GM23338 (cell line): ENCODE data around the gene SORBS2. TPM values are rescaled to one million over a fixed set of nuclear protein-coding genes. Genes with fewer than 3 reads are reported as not detected.

Experiments
- ATAC-seq: fragments of 200-7000 bp; cut with Tn5 transposase; 3 replicates; pipeline ENCODE4 v1.9.1; 2020
- DNase-seq: peaks from one replicate; pipeline ENCODE4 v3.0.0-alpha.2; 2015; ENCODE audit warnings: low spot score
- H2AFZ ChIP-seq: fragments of 200-600 bp; sonication (generic); 2 replicates; pipeline ENCODE4 v1.8.0; 2016; ENCODE audit warnings: antibody characterized with exemption, mild to moderate bottlenecking, moderate library complexity
- H3F3A ChIP-seq: fragments of 200-600 bp; sonication (generic); replicated peaks from 2 replicates; pipeline ENCODE4 v1.8.0; 2017; ENCODE audit warnings: antibody characterized with exemption, mixed run types, low read depth
- H3K27ac ChIP-seq: fragments of 200-600 bp; sonication (generic); 2 replicates; pipeline ENCODE4 v1.6.1; 2016; ENCODE audit warnings: low read depth
- H3K27me3 ChIP-seq: fragments of 200-600 bp; sonication (generic); 2 replicates; pipeline ENCODE4 v1.8.0; 2016; ENCODE audit warnings: mild to moderate bottlenecking, mixed run types, moderate library complexity; ENCODE audit not compliant: insufficient read depth
- H3K36me3 ChIP-seq: fragments of 200-600 bp; sonication (generic); 2 replicates; pipeline ENCODE4 v1.8.0; 2016; ENCODE audit warnings: mild to moderate bottlenecking; ENCODE audit not compliant: insufficient read depth
- H3K4me1 ChIP-seq: fragments of 200-600 bp; sonication (generic); 2 replicates; pipeline ENCODE4 v1.8.0; 2016; ENCODE audit warnings: mild to moderate bottlenecking, moderate library complexity; ENCODE audit not compliant: insufficient read depth
- H3K4me2 ChIP-seq: fragments of 200-600 bp; sonication (generic); 2 replicates; pipeline ENCODE4 v1.7.1; 2017; ENCODE audit warnings: mixed run types
- H3K4me3 ChIP-seq: fragments of 200-600 bp; sonication (generic); 2 replicates; pipeline ENCODE4 v1.6.1; 2016; ENCODE audit warnings: mixed run types
- H3K79me2 ChIP-seq: fragments of 200-600 bp; sonication (generic); replicated peaks from 2 replicates; pipeline ENCODE4 v1.8.0; 2017; ENCODE audit warnings: mild to moderate bottlenecking; ENCODE audit not compliant: insufficient read depth
- H3K9me2 ChIP-seq: fragments of 200-600 bp; sonication (generic); 2 replicates; pipeline ENCODE4 v1.8.0; 2017; ENCODE audit not compliant: insufficient read depth
- H4K20me1 ChIP-seq: fragments of 200-600 bp; sonication (generic); replicated peaks from 2 replicates; pipeline ENCODE4 v1.8.0; 2017; ENCODE audit warnings: mild to moderate bottlenecking; ENCODE audit not compliant: insufficient read depth
- H3K27ac Mint-ChIP-seq: 2 replicates; pipeline ENCODE4 v1.8.0; 2020; ENCODE audit warnings: inconsistent platforms, mild to moderate bottlenecking, moderate library complexity, mixed read lengths
- H3K27me3 Mint-ChIP-seq: 3 replicates; pipeline ENCODE4 v1.8.0; 2022; ENCODE audit warnings: low read depth, mild to moderate bottlenecking, moderate library complexity, mixed read lengths, inconsistent platforms; ENCODE audit not compliant: insufficient read depth, poor library complexity
- H3K36me3 Mint-ChIP-seq: 3 replicates; pipeline ENCODE4 v1.8.0; 2021; ENCODE audit warnings: low read depth, mild to moderate bottlenecking, inconsistent platforms, moderate library complexity, mixed read lengths
- H3K4me1 Mint-ChIP-seq: 3 replicates; pipeline ENCODE4 v1.8.0; 2020; ENCODE audit warnings: mild to moderate bottlenecking, inconsistent platforms, mixed read lengths
- H3K4me3 Mint-ChIP-seq: 3 replicates; pipeline ENCODE4 v1.8.0; 2021; ENCODE audit warnings: moderate library complexity, mild to moderate bottlenecking, inconsistent platforms, mixed read lengths
- H3K9me3 Mint-ChIP-seq: 3 replicates; pipeline ENCODE4 v1.8.0; 2020; ENCODE audit warnings: moderate library complexity, mild to moderate bottlenecking, inconsistent platforms, mixed read lengths
- CREB1 ChIP-seq: fragments of 250-450 bp; sonication (Bioruptor Pico); IDR thresholded peaks from 2 replicates; pipeline ENCODE4 v1.5.0; 2020; ENCODE audit warnings: low read depth, mild to moderate bottlenecking, moderate library complexity
- ETS1 ChIP-seq: IDR thresholded peaks from 2 replicates; pipeline ENCODE4 v1.6.1; 2016; ENCODE audit warnings: antibody characterized with exemption
- EZH2 ChIP-seq: fragments of 200-600 bp; sonication (generic); IDR thresholded peaks from one replicate; pipeline ENCODE4 v1.8.0; 2017; ENCODE audit warnings: antibody characterized with exemption, mild to moderate bottlenecking, low read depth; ENCODE audit not compliant: unreplicated experiment
- EZH2phosphoT487 ChIP-seq: fragments of 200-600 bp; sonication (generic); IDR thresholded peaks from one replicate; pipeline ENCODE4 v1.8.1; 2018; ENCODE audit warnings: antibody characterized with exemption; ENCODE audit not compliant: unreplicated experiment
- JUNB ChIP-seq: IDR thresholded peaks from one replicate; pipeline ENCODE4 v1.6.1; 2016; ENCODE audit warnings: antibody characterized with exemption; ENCODE audit not compliant: unreplicated experiment
- NANOG ChIP-seq: IDR thresholded peaks from 2 replicates; pipeline ENCODE4 v1.6.1; 2016; ENCODE audit warnings: antibody characterized with exemption, borderline replicate concordance
- POLR2AphosphoS5 ChIP-seq: IDR thresholded peaks from 2 replicates; pipeline ENCODE4 v1.6.1; 2016; ENCODE audit warnings: antibody characterized with exemption, low read depth
- REST ChIP-seq: IDR thresholded peaks from one replicate; pipeline ENCODE4 v1.6.1; 2018; ENCODE audit warnings: antibody characterized with exemption; ENCODE audit not compliant: unreplicated experiment
- STAT1 ChIP-seq: IDR thresholded peaks from one replicate; pipeline ENCODE4 v1.6.1; 2016; ENCODE audit warnings: antibody characterized with exemption; ENCODE audit not compliant: unreplicated experiment
- ZNF462 ChIP-seq: fragments of 250-450 bp; sonication (Bioruptor Pico); IDR thresholded peaks from 2 replicates; pipeline ENCODE4 v1.5.0; 2020; ENCODE audit warnings: mild to moderate bottlenecking, moderate library complexity
- polyA plus RNA-seq: library from polyadenylated mRNA; unstranded; fragments of >200 nt; fragmentation: Nextera tagmentation; extraction: Ambion mirVana; gene quantifications from 2 replicates; pipeline ENCODE4 v1.2.1, GENCODE V29; 2016
- total RNA-seq: library from RNA; depleted of rRNA; stranded (reverse); fragments of >200 nt; shearing (Covaris generic); gene quantifications from 2 replicates; pipeline ENCODE4 v1.2.3, GENCODE V29; 2014

SORBS2 gene
- total and polyA plus RNA-seq, 2 experiments from 2014 or later: 17.8 to 27.6 TPM

GRCh38 chr4:185721190-185722028, 90.6 kb downstream of the SORBS2 start:
- H3K27me3 Mint-ChIP-seq: no peaks in the 10 kb centered on the region
- H3F3A ChIP-seq: no peaks in the 10 kb centered on the region
- no peaks in the 10 kb centered on the region for H3K36me3 ChIP-seq
- H3K9me2 ChIP-seq: no peaks in the 10 kb centered on the region
- peaks cover 2% of the 10 kb centered on the region; the same call in 2 of the 3 replicates for H3K36me3 Mint-ChIP-seq
- H3K27ac ChIP-seq: no peak overlapping the region
- H3K4me1 ChIP-seq: no peaks in the 10 kb centered on the region
- H3K27ac Mint-ChIP-seq: 0 out of 2 replicates have a peak overlapping the region, but pooled peaks have one; percentile 41
- no peak overlapping the region for H3K4me3 ChIP-seq
- no peak overlapping the region for H3K4me2 ChIP-seq
- no peaks in the 10 kb centered on the region; the same call in 2 of the 3 replicates for H3K9me3 Mint-ChIP-seq
- H3K4me3 Mint-ChIP-seq: no peak overlapping the region
- no peak for ATAC-seq
- H2AFZ ChIP-seq: no peak overlapping the region
- TF ChIP-seq JUNB (no peak), EZH2phosphoT487 (no peak), STAT1 (no peak), EZH2 (no peak)
- H4K20me1 ChIP-seq: no peaks in the 10 kb centered on the region
- H3K27me3 ChIP-seq: no peaks in the 10 kb centered on the region
- no peaks in the 10 kb centered on the region for H3K79me2 ChIP-seq
- DNase-seq: no peak
- peaks cover 5% of the 10 kb centered on the region; the same call in 2 of the 3 replicates for H3K4me1 Mint-ChIP-seq

- ATAC-seq (no peak), DNase-seq (no peak)
- Histone ChIP-seq H3K79me2 (no peaks in the 10 kb centered on the region), H3K4me3 (no peak overlapping the region), H3K9me2 (no peaks in the 10 kb centered on the region), H3K4me2 (no peak overlapping the region), H3K27me3 (no peaks in the 10 kb centered on the region), H4K20me1 (no peaks in the 10 kb centered on the region), H3K36me3 (no peaks in the 10 kb centered on the region), H3F3A (no peaks in the 10 kb centered on the region), H2AFZ (no peak overlapping the region), H3K4me1 (no peaks in the 10 kb centered on the region), H3K27ac (no peak overlapping the region)
- H3K27ac Mint-ChIP-seq: no peak overlapping the region
- H3K27me3 Mint-ChIP-seq: no peaks in the 10 kb centered on the region
- no peaks in the 10 kb centered on the region; the same call in 2 of the 3 replicates for H3K9me3 Mint-ChIP-seq
- peaks cover 1% of the 10 kb centered on the region; the same call in 2 of the 3 replicates for H3K4me1 Mint-ChIP-seq
- no peak overlapping the region for H3K4me3 Mint-ChIP-seq
- peaks cover 2% of the 10 kb centered on the region for H3K36me3 Mint-ChIP-seq
- TF ChIP-seq POLR2AphosphoS5 (no peak), EZH2phosphoT487 (no peak), CREB1 (CRISPR knock-in tag) (no peak), ETS1 (no peak), NANOG (no peak), STAT1 (no peak), REST (no peak), JUNB (no peak), ZNF462 (CRISPR knock-in tag) (no peak)
Measured at GRCh38 chr4:185719500-185719858, 92.5 kb downstream of the SORBS2 start.
